ENCODE measurements around the gene CNKSR1.

The CNKSR1 gene

DNA sequence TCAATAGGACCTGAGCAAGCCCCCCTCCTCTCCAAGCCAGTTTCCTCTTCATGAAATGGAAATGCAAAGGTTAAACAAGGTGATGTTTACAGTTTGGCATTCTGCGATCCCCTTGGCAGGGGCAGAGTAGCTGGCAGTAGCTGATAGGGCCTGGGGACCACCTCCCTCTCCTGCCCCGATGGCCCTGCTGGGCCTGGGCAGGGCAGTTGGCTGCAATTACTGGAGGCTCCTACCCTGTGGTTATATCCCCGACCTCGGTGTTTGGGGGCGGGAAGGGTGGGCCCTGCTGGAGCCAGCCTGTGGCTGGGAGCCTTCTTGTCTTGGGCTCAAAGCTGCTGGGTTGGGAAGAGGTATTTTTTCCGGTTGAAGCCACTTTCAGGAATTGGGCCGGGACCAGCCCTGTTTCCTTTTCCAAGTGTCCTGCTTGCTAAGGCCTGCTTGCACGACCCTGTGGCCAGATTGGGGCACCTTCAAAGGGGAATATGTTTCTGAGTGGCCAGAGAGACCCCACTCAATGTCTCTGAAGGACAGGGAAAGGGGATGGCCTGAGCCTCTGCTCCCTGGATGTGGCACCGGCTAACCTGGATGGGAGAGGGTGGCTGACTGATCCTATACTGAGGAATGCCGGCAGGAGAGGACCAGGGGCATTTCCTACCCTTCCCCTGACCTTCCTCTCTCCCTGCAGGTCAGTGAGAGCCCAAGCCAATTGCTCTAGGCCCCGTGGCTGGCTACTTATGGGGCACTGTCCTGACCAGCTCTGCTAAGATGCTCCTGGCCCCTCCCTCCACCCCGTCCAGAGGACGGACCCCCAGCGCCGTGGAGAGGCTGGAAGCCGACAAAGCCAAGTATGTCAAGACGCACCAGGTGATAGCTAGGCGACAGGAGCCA lies 16.5 kb upstream of the CNKSR1 start:
- no peak for DNase-seq

DNA sequence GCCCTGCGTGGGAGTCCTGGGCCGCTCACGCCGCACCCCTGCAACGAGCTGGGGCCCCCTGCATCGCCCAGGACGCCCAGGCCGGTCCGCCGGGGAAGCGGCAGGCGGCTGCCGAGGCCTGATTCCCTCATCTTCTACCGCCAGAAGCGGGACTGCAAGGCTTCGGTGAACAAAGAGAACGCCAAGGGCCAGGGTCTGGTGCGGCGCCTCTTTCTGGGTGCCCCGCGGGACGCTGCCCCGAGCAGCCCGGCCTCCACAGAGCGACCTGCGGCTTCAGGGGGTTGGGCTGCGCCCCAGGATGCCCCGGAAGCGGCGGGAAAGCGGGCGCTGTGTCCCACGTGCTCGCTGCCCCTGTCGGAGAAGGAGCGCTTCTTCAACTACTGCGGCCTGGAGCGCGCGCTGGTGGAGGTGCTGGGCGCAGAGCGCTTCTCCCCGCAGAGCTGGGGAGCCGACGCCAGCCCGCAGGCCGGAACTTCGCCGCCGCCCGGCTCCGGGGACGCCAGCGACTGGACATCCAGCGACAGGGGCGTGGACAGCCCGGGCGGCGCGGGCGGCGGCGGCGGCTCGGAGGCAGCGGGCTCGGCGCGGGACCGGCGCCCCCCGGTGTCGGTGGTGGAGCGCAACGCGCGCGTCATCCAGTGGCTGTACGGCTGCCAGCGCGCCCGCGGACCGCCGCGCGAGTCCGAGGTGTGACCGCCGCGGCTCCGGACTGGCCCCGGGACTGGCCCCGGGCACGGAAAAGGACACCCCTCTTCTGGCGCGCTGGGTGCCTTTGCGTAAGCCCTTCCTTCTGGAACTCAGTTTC lies 15.7 kb upstream of the CNKSR1 start:
- DNase-seq: peak; percentile 49

DNA sequence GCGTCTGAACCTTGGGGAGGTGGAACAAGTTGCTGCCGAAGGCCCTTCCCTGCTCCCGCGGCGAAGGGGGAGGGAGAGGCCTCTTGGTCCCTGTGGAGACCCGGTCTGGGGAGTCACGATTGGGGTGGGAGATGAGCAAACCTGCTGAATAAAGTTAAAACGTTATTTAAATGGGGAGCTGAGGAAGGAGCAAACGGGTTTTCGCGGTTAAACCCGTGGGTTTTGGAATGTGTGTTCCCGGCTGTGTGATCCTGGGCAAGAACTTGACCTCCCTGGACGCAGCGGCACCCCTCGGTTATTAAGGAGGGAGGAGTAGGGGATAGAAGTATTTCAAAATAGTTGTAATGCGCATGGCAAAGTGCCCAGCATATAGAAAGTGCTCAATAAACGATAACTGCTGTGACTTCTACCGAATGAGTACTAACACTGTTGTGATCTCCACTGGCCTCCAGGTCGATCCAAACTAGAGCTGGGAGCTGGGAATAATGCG lies 15.0 kb upstream of the CNKSR1 start:
- no peak for DNase-seq

DNA sequence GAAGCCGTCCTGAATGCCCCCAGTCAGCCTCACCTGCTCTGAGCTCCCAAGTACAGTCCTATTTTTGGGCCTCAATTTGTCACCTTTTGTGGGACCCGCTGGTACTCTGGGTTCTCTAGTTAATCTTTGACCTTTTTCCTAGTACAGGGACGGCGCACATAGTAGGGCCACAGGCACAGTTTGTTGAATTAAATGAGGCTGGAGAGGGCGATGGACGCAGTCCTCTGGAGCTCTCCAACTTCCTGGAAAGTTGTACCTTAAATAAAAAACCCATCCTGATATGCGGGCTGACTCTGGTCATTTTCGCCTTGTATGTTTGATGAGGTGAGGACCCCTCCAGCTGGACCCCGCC lies 13.6 kb upstream of the CNKSR1 start:
- DNase-seq: no peak

DNA sequence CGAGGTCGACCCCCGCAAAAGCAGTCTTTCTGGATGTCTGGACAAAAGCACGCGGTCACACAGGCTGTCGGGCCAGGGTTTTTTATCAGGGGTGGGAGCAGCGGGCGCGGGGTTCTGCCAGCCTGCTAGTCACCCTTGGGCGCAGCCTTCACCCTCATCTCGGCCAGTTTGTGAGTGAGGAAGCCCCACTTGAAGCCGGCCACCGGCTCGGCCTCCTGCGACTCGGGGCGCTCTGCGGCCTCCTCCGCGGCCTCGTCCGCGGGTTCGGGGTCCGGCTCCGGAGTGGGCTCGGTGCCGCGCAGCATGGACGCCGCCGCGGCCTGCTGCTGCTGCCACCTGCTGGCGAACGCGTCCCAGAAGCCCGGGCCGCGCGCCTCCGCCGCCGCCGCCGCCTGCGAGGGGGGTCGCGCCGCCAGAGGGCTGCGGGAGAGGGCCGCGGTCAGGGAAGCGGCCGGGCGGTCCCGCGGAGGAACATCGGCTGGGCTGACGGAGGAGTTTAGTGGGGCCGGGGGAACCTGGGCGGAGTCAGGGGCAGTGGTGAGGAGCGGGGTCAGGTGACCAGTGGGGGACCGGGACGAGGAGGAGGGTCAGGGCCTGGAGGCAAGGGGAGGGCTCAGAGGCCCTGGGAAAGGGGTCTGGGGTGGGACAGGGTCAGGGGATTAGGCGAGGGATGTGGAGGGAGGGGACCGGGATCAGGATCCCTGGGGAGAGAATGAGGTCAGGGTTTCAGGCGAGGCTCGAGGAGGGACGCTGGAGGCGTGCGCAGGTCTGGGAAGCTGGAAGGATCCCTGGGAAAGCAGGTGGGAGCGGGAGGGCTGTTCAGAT lies 13.0 kb upstream of the CNKSR1 start:
- peak; percentile 74 for DNase-seq

DNA sequence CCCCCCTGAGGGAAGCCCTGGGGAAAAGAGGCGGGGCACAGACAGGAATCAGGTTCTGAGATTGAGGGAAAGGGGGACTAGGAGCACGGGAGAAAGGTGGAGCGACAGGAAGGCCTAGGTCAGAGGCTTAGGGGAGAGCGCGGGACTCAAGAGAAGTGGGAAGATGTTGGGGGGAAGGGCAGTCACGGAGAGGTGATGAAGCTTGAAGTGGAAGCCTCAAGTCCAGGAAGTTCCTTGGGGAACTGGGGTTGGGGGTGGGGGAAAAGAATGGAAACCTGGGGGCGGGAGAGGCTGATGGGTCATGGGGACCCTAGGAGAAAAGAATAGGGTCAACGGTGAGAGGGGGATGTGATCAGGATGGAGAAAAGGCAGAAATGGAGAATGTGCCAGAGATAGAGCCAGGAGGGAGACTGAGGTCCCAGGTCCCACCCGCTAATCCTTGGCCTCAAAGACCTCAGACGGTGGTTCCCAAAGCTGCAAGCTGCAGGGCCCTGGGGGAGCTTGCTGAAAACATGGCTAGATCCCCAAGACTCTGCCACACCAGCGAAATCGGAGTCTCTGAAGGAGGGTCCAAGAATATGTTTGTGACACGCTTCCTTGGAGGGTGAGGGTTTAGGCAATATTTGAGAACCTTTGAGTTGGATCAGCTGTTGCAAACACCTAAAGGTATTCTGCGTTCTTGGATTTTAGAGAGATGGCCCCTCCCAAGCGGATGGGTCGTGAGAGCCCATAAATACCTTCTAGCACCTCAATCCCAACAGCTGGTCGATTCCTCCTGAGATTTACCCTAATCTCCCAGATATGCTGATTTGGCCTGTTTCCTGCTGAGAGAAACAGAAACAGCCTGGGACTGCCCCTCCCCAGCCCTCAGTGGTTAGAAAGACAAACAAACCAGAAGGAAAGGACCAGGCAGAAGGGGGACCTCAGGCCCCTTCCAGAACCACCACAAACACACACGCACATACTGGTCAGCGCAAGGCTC lies 12.1 kb upstream of the CNKSR1 start:
- DNase-seq: peak; percentile 72

DNA sequence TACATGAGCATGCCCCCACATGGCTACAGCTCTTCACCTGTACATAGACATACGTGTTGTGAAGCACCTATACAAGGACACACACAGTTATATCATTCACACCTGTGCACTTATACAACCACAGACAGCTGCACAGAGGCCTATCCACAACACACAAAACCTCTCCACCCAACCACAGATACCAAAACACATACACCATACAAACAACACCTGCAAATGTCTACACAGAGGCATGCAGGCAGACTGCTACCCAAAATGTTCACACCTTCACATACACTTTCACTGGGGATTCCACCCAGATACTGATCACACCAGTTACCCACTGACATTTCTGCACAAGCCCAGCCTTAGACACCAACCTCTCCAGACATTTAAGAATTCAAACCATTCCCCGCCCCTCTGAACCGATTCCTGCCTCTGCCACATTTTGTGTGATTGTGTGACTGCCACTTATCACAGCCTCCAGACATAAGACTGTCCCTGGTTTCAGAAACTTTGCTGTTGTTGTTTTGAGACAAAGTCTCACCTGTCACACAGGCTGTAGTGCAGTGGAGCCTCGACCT lies 10.5 kb upstream of the CNKSR1 start:
- DNase-seq: no peak

DNA sequence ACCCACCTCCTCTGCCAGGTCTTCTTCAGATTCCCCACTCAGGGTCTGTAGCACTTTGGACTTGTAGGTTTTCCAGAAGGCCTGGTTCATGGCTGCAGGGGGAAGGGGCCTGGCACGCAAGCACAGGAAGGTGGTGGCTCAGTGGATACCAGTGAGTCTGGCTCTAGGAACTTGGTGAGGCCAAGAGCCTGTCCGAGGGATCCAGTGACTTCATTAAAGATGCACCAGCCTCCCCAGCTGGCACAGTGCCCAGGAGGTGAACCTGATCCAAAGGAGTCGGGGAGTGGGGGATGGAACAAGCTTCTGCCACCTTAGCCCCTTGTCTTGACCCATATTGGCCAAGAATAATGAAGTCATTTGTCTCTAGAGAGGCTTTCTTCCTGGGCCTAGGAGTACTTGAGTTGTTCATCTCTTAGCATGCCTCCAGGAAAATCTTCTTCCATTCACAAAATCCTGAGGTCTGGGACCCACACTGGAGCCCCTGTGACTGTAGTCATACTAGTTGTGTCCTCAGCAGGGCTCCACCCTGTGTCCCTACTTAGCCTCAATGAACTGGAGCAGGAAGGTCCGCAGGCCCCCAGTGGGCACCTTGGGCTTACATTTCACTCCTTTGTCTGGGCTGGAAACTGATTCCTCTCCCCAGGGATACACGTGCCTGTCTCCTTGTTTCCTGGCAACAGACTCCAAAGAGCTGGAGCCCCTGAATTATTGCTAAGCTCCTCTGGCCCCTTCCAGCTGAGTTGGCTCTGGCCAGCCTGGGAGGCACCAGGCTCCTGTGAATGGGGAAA lies 8.7 kb upstream of the CNKSR1 start, which contains the start of gene C1orf232:
Gene C1orf232, minus strand, starts transcription at position 554 of the 788 bp plus-strand sequence. Its CDS starts 464 bp downstream, at position 90.
- DNase-seq: peak; percentile 69

DNA sequence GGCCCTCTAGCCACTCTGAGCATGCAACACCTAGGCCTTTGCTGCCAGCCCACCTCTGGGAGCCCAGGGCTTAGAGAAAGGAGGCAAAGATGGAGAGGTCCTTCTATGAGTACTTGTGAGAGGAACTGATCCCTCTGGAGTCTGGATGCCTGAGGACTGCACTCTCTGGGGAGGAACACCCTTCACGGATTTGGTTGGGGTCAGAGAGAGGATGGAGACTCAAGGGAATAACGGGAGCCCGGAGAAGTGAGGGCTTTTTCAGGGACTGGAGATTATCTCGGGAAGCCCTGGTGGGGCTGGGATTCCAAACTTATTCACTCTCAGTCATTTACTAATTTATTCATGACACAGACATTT lies 8.1 kb upstream of the CNKSR1 start:
- DNase-seq: no peak

DNA sequence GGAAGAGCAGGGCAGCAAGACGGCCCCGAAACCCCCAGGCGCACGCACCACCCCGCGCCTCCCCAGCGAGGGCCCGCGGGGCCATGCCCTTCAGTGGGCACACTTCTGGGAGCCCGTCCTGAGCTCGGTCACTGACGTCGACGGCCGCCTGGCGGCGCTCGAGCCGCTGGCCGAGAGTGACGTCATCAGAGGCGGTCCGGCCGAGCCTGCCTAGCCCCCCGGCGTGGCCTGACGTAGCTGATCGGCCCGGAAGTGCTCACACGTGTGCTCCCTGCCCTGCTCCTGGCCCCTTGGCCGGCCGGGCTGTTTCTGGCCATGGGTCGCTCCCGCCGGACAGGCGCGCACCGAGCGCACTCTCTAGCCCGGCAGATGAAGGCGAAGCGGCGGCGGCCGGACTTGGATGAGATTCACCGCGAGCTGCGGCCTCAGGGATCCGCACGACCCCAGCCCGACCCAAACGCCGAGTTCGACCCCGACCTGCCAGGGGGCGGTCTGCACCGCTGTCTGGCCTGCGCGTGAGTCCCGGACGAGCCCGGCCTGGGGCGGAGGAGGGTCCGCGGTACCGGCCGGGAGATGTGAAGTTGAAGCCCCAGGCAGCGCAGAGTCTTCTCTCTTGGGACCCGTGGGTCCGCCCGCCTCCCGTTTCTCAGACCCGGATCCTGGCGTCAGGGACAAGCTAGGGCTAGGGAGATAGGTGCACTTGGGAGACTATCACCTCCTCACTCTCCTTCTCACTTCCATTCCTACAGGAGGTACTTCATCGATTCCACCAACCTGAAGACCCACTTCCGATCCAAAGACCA lies 7.4 kb upstream of the CNKSR1 start, which contains the start of gene ZNF593:
Gene ZNF593, plus strand, starts transcription at position 240 of the 803 bp plus-strand sequence. Its CDS starts 76 bp downstream, at position 316.
- peak; percentile 96 for DNase-seq

DNA sequence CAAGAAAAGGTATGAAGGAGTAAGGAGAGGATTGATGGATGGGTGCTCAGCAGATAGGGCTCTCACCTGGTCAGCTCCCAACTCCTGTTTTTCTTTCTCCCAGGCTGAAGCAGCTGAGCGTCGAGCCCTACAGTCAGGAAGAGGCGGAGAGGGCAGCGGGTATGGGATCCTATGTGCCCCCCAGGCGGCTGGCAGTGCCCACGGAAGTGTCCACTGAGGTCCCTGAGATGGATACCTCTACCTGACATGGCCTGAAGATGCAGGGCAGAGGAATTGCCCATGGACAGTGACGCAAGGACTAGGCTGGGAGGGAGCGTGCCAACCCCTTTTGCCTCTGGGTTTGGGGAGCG lies 6.8 kb upstream of the CNKSR1 start:
- DNase-seq: no peak

DNA sequence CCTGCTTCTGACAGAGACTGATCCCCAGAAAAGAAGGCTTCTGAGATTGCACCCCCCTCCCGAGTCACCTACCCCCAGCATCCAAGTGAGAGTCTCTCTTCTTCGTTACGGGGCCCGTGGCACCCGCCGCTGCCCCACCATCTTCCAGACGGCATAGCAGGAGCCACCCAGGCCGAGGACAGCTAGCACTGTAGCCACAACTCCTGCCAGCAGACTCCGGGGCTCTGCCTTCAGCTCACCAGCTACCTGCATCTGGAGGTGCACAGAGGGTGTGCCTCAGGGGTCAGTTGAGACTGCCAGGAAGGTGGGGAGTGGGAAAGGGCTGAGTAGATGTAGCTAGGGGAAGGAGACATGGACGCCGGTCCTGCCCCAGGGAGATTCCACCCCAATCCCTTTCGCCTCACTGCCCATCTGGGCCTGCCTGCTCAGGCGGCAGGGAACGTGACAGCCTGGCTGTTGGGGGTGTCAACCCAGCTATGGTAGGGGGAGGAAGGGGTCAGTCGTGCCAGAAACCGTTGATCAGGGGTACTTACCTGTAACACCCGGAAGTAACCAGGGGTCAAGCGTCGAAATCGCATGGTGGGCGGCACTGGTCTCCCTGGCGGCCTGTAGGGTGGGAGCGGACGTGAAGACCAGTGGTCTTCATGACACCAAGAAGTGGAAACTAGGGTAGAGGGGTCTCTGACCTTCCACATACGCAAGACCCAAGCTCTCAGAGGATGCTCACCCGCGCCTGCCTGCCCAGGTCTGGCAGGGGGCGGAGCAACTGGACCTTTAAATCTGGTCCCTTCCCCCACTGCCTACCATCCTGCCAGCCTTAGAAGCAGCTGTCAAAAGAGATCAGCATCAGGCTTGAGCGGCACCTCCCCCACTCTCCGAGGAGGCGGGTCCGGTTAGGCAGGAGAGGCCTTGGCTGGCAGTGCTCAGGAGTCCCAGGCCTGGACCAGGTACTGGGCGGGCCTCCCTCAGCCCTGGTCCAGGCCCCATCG lies 5.9 kb upstream of the CNKSR1 start, which contains the start of gene ZNF593OS:
Gene ZNF593OS, minus strand, starts transcription at position 749 of the 989 bp plus-strand sequence. Its CDS starts 171 bp downstream, at position 578.
- DNase-seq: peak; percentile 87

DNA sequence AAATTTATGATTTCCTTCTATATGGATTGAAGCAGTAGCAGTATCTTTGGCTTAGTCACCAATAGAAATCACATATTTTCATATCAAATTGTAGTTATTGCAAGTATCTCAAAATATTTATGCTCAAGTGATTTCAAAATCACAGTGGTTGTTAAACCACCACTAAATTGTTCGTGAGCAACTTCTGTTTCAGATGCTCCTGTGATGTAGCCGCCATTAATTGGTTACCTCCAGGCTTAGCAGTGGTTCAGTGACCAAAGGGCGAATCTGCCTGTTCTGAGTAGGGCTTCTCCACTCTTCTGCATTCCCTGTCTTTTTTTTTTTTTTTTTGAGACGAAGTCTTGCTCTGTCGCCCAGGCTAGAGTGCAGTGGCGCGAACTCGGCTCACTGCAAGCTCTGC lies 1.9 kb upstream of the CNKSR1 start:
- DNase-seq: no peak

DNA sequence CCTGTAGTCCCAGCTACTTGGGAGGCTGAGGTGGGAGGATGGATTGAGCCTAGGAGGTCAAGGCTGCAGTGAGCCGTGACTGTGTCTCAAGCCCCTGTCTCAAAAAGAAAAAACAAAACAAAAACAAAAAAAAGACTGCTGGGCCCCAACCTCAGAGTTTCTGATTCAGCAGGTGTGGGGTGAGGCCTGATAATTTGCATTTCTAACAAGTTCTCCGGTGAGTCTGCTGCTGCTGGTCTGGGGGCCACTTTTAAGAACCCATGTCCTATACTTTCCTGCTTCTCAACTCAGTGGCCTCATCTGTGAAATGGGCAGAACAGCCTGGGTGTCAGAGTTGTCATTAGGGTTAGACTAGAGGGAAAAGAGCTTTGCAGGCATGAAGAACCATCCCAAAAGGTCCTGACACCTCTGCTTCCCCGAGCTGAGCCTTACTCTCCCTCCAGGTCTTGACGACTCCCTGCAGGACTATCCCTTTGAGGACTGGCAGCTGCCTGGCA lies 2.8 kb downstream of the CNKSR1 start:
- no peak for DNase-seq

DNA sequence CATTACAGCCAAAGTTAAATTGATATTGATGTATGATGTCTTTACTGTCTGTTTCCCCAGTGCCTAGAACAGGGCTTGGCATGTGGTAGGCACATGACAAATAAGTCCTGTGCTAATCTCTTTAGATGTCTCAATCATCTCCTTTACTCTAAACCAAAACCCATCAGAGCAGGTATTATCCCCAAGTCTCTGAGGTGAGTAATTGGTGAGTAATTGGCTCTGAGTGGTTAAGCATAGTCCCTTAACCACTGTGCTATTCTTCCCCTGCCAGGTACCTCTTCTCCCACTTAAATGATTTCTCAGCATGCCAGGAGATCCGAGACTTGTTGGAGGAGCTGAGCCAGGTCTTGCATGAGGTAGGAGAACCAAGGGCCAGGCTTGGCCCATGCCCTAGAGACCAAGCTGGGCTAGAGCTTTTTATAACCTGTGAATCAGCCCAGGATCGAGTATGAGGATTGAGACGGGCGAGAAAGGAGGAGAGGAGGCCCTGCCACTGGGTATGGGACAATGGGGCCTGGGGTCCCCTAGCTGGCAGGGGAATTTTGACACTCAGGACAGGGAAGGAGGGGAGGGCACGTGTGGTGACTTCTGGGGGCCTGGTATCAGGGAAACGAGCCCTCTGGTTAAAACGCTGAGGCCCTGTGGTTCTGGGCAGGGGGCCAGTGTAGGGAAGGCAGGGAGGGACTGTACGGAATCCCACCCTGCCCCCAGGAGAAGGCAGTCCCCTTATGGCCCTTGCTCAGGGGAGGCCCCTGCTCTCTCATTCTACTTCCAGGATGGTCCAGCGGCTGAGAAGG lies 4.5 kb downstream of the CNKSR1 start:
- peak; percentile 93 for DNase-seq

DNA sequence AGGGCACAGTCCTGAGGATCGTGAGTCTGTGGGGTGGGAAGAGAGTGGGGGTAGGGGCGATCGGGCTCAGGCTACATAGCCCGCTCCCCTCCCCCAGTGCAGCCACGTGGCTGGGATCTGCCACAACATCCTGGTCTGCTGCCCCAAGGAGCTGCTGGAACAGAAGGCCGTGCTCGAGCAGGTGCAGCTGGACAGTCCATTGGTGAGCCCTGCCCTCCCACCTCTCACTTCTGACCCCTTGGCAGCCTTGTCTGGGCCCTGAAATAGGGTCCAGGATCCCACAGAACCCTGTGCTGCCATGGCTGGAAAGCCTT lies 5.0 kb downstream of the CNKSR1 start:
- no peak for DNase-seq

DNA sequence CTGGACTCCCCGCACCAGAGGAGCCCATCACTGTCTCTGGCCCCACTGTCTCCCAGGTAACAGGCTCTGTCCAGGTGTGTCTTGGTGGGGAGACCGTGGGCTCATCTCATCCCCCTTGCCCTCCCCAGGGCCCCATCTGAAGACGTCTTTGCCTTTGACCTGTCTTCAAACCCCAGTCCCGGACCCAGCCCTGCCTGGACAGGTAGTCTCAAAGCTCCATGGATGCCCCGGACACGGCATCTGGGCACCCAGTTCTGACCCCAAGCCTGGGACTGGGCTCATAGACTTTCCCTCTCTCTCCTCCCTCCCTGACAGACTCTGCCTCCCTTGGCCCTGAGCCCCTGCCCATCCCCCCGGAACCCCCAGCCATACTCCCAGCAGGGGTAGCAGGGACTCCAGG lies 6.8 kb downstream of the CNKSR1 start:
- DNase-seq: no peak
